ENCODE measurements around the gene MAN1C1. TPM values are rescaled to one million over a fixed set of nuclear protein-coding genes. Genes with fewer than 3 reads are reported as not detected.
A peak's percentile ranks its signal among the peaks of the same experiment; 100 is the strongest.

Gene MAN1C1
- total RNA-seq, 2 donors from 2014 or later = 2.2 to 4.3 TPM

DNA sequence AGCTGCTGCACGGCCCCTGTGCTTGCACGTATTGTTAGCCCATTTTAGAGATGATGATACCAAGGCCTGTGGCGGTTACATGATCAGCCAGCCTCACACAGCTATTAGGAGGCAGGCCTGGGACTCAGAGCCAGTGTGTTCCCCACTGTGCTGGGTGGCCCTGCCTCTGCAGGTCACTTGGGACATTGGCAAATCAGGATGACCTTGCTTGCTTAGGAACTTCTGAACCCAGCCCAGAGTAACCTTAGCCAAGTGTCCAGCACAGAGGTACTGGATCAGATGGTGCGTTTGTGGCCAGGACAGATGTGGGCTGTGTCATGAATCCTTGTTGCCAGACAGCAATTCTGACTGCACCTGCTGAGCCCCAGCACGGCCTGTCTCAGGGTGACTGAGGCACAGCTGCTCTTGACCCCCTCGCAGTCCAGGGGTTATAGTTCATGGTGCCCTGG lies 45.0 kb upstream of the MAN1C1 start:
- H3K27me3 ChIP-seq (ENCODE audit: control insufficient read depth, insufficient read depth, low read length, poor library complexity, severe bottlenecking) = no peaks in the 10 kb centered on the region
- H3K27ac ChIP-seq (ENCODE audit: low read depth, low read length) = no peak overlapping the region
- no peak overlapping the region for H3K4me3 ChIP-seq (ENCODE audit: low read length)
- no peaks in the 10 kb centered on the region for H3K36me3 Mint-ChIP-seq (ENCODE audit: low read depth)
- H3K27me3 Mint-ChIP-seq (ENCODE audit: insufficient read depth) = peaks cover 3% of the 10 kb centered on the region
- 90 to 94% methylated on average over 6 of the region's 6 CpGs for WGBS, 2 experiments (ENCODE audit: insufficient coverage in 1 of 2, insufficient read length in 1 of 2)
- H3K9me3 ChIP-seq (ENCODE audit: control insufficient read depth, low read length) = no peaks in the 10 kb centered on the region
- H3K4me1 Mint-ChIP-seq = peaks cover 10% of the 10 kb centered on the region
- no peaks in the 10 kb centered on the region for H3K4me1 ChIP-seq (ENCODE audit: control insufficient read depth, insufficient read depth, low read length)
- TF ChIP-seq, protein P1, sequence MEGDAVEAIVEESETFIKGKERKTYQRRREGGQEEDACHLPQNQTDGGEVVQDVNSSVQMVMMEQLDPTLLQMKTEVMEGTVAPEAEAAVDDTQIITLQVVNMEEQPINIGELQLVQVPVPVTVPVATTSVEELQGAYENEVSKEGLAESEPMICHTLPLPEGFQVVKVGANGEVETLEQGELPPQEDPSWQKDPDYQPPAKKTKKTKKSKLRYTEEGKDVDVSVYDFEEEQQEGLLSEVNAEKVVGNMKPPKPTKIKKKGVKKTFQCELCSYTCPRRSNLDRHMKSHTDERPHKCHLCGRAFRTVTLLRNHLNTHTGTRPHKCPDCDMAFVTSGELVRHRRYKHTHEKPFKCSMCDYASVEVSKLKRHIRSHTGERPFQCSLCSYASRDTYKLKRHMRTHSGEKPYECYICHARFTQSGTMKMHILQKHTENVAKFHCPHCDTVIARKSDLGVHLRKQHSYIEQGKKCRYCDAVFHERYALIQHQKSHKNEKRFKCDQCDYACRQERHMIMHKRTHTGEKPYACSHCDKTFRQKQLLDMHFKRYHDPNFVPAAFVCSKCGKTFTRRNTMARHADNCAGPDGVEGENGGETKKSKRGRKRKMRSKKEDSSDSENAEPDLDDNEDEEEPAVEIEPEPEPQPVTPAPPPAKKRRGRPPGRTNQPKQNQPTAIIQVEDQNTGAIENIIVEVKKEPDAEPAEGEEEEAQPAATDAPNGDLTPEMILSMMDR (conservative IDR thresholded peaks at IDR 0.05) = no peak
- no peak for DNase-seq
- no peaks in the 10 kb centered on the region for H3K9me3 Mint-ChIP-seq
- no peak overlapping the region for H3K4me3 Mint-ChIP-seq
- H3K27ac Mint-ChIP-seq = no peak overlapping the region
- no peak overlapping the region for H3K9ac ChIP-seq (ENCODE audit: extremely low read depth, low read length, poor library complexity, severe bottlenecking)
- H3K36me3 ChIP-seq (ENCODE audit: control insufficient read depth, insufficient read depth, low read length) = no peaks in the 10 kb centered on the region

DNA sequence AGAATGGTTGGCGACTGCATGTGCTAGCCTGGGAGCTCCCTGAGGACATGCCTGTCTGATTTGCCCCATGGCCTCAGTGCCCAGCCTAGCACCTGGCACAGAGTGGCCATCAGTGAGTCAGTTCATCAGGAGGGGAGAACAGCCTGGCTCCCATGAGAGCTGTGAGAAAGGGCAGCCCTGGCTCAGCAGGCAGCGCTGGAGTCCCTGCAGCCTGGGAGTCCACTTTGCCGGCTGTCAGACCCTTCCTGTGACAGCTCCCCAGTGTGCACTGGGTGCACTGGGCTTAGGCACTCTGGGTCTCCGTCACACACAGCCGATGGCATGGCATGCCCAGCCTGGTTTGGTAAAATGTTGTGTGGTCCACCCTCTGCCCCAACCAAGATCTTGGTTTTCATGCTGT lies 44.5 kb upstream of the MAN1C1 start:
- H3K4me1 Mint-ChIP-seq = peaks cover 10% of the 10 kb centered on the region
- DNase-seq = no peak
- H3K36me3 Mint-ChIP-seq (ENCODE audit: low read depth) = no peaks in the 10 kb centered on the region
- H3K4me3 ChIP-seq (ENCODE audit: low read length) = no peak overlapping the region
- no peak overlapping the region for H3K4me3 Mint-ChIP-seq
- no peaks in the 10 kb centered on the region for H3K9me3 ChIP-seq (ENCODE audit: control insufficient read depth, low read length)
- H3K27ac Mint-ChIP-seq = no peak overlapping the region
- TF ChIP-seq, protein P1 (conservative IDR thresholded peaks at IDR 0.05) = no peak
- no peaks in the 10 kb centered on the region for H3K36me3 ChIP-seq (ENCODE audit: control insufficient read depth, insufficient read depth, low read length)
- no peak overlapping the region for H3K27ac ChIP-seq (ENCODE audit: low read depth, low read length)
- H3K9me3 Mint-ChIP-seq = no peaks in the 10 kb centered on the region
- H3K27me3 ChIP-seq (ENCODE audit: control insufficient read depth, insufficient read depth, low read length, poor library complexity, severe bottlenecking) = no peaks in the 10 kb centered on the region
- peaks cover 3% of the 10 kb centered on the region for H3K27me3 Mint-ChIP-seq (ENCODE audit: insufficient read depth)
- H3K4me1 ChIP-seq (ENCODE audit: control insufficient read depth, insufficient read depth, low read length) = no peaks in the 10 kb centered on the region
- WGBS, 2 experiments (ENCODE audit: insufficient coverage in 1 of 2, insufficient read length in 1 of 2) = 93 to 94% methylated on average over 3 to 5 of the region's 5 CpGs
- no peak overlapping the region for H3K9ac ChIP-seq (ENCODE audit: extremely low read depth, low read length, poor library complexity, severe bottlenecking)

DNA sequence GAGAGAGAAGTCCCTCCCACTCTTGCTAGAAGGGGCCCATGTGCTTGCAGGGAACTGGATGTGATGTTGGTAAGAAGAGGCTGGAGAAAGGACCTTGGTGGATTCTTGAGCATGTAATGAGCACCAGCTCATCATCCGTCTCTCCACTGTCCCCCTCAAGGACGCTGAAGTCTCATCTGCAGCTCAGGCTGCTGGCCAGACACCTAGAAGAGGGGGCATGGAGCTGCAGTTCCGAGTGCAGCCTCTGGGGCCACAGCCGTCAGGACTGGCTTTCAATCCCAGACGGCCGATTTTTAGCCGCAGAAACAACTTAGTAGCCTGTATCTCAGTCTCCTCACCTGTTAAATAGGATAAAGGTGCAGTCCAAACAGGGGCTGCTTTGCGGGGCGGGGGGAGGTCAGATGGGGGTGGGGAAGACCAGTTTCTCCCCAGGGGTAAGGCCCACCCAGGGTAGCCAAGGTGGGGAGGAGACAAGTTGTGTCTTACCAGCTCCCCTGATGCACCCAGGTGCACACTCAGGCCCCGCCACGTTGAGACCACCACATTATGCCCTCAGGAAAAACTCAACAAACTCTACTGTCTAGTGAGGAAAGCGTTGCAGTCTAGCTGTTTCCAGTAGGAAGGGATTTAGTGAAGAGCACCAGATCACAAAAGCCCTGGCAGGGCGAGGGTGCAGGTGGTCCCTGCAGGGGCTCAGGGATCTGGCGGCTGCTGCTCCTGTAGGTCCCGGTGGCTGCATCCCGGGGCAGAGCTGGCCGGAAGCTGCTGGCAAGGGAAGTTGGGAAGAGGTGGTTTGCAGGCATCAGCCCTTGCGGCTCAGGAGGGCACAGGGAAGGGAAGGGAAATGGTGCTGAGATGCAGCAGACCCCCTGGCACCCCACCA lies 43.6 kb upstream of the MAN1C1 start:
- no peaks in the 10 kb centered on the region for H3K36me3 Mint-ChIP-seq (ENCODE audit: low read depth)
- Histone ChIP-seq H3K36me3 (ENCODE audit: control insufficient read depth, insufficient read depth, low read length) (no peaks in the 10 kb centered on the region), H3K4me1 (ENCODE audit: control insufficient read depth, insufficient read depth, low read length) (no peaks in the 10 kb centered on the region), H3K9me3 (ENCODE audit: control insufficient read depth, low read length) (no peaks in the 10 kb centered on the region), H3K27ac (ENCODE audit: low read depth, low read length) (no peak overlapping the region), H3K4me3 (ENCODE audit: low read length) (no peak overlapping the region), H3K9ac (ENCODE audit: extremely low read depth, low read length, poor library complexity, severe bottlenecking) (no peak overlapping the region), H3K27me3 (ENCODE audit: control insufficient read depth, insufficient read depth, low read length, poor library complexity, severe bottlenecking) (no peaks in the 10 kb centered on the region)
- H3K27me3 Mint-ChIP-seq (ENCODE audit: insufficient read depth) = peaks cover 5% of the 10 kb centered on the region
- H3K4me3 Mint-ChIP-seq = no peak overlapping the region
- H3K9me3 Mint-ChIP-seq = no peaks in the 10 kb centered on the region
- DNase-seq = peak; percentile 92
- 49 to 59% methylated on average over 10 to 18 of the region's 18 CpGs for WGBS, 2 experiments (ENCODE audit: insufficient coverage in 1 of 2, insufficient read length in 1 of 2)
- no peak overlapping the region for H3K27ac Mint-ChIP-seq
- TF ChIP-seq, protein P1 (conservative IDR thresholded peaks at IDR 0.05) = peak; percentile 81
- H3K4me1 Mint-ChIP-seq = peaks cover 7% of the 10 kb centered on the region
